ENCODE measurements around the gene TSHZ3. TPM values are rescaled to one million over a fixed set of nuclear protein-coding genes. Genes with fewer than 3 reads are reported as not detected.

The TSHZ3 gene
- total RNA-seq, 1 donor from 2014 or later: 5.8 TPM

GRCh38 chr19:31249217-31249616 is 100.0 kb downstream of the TSHZ3 start:
- H3K4me1 ChIP-seq: no peaks in the 10 kb centered on the region
- H3K4me3 ChIP-seq: no peak overlapping the region
- H3K27me3 ChIP-seq: no peaks in the 10 kb centered on the region
- DNase-seq (no peak), ATAC-seq (peak; percentile 36)
- peak; percentile 8 for TF ChIP-seq CTCF (IDR thresholded peaks at IDR 0.05)
- H3K9me3 ChIP-seq: no peaks in the 10 kb centered on the region
- no peak overlapping the region for H3K27ac ChIP-seq
- H3K36me3 ChIP-seq: no peaks in the 10 kb centered on the region
- intact Hi-C loops (cut with DNase I): no loop called here

- no peaks in the 10 kb centered on the region for H3K36me3 ChIP-seq
- H3K27me3 ChIP-seq: no peaks in the 10 kb centered on the region
- DNase-seq (no peak), ATAC-seq (no peak)
- H3K4me1 ChIP-seq: no peaks in the 10 kb centered on the region
- no peak for TF ChIP-seq CTCF (IDR thresholded peaks at IDR 0.05)
- no peaks in the 10 kb centered on the region for H3K9me3 ChIP-seq
- intact Hi-C loops (cut with DNase I): no loop called here
- H3K4me3 ChIP-seq: no peak overlapping the region
- no peak overlapping the region for H3K27ac ChIP-seq
Observed at GRCh38 chr19:31235806-31236205, 113.4 kb downstream of the TSHZ3 start.

- DNase-seq (no peak), ATAC-seq (no peak)
- intact Hi-C loops (cut with DNase I): no loop called here
- no peaks in the 10 kb centered on the region for H3K36me3 ChIP-seq
- H3K27ac ChIP-seq: no peak overlapping the region
- no peaks in the 10 kb centered on the region for H3K4me1 ChIP-seq
- H3K27me3 ChIP-seq: no peaks in the 10 kb centered on the region
- no peak overlapping the region for H3K4me3 ChIP-seq
- no peak for TF ChIP-seq CTCF (IDR thresholded peaks at IDR 0.05)
- no peaks in the 10 kb centered on the region for H3K9me3 ChIP-seq
Observed at GRCh38 chr19:31233295-31233800, 115.9 kb downstream of the TSHZ3 start.

- Histone ChIP-seq H3K4me3 (no peak overlapping the region), H3K27me3 (no peaks in the 10 kb centered on the region), H3K36me3 (no peaks in the 10 kb centered on the region), H3K9me3 (no peaks in the 10 kb centered on the region), H3K4me1 (no peaks in the 10 kb centered on the region), H3K27ac (no peak overlapping the region)
- no peak for TF ChIP-seq CTCF (IDR thresholded peaks at IDR 0.05)
- intact Hi-C loops (cut with DNase I): no loop called here
- no peak for ATAC-seq
- no peak for DNase-seq
Observed at GRCh38 chr19:31232871-31233270, 116.4 kb downstream of the TSHZ3 start.

- H3K4me3 ChIP-seq: no peak overlapping the region
- no peaks in the 10 kb centered on the region for H3K4me1 ChIP-seq
- ATAC-seq (no peak), DNase-seq (no peak)
- H3K9me3 ChIP-seq: no peaks in the 10 kb centered on the region
- H3K27me3 ChIP-seq: no peaks in the 10 kb centered on the region
- TF ChIP-seq CTCF (IDR thresholded peaks at IDR 0.05): no peak
- intact Hi-C loops (cut with DNase I): no loop called here
- no peak overlapping the region for H3K27ac ChIP-seq
- no peaks in the 10 kb centered on the region for H3K36me3 ChIP-seq
Observed at GRCh38 chr19:31232180-31232579, 117.1 kb downstream of the TSHZ3 start.

GRCh38 chr19:31231237-31231636 is 118.0 kb downstream of the TSHZ3 start:
- no peaks in the 10 kb centered on the region for H3K27me3 ChIP-seq
- H3K4me1 ChIP-seq: no peaks in the 10 kb centered on the region
- ATAC-seq (no peak), DNase-seq (no peak)
- H3K9me3 ChIP-seq: no peaks in the 10 kb centered on the region
- H3K4me3 ChIP-seq: no peak overlapping the region
- H3K27ac ChIP-seq: no peak overlapping the region
- TF ChIP-seq CTCF (IDR thresholded peaks at IDR 0.05): no peak
- intact Hi-C loops (cut with DNase I): no loop called here
- no peaks in the 10 kb centered on the region for H3K36me3 ChIP-seq
